Natural killer cell treated with Interleukin-12 subunit alpha and Interleukin-12 subunit beta and Interleukin-15 and Interleukin-18, amount 100 ng/mL, for 72 hours (primary cell): ENCODE data around the gene MIPEP. TPM values are rescaled to one million over a fixed set of nuclear protein-coding genes. Genes with fewer than 3 reads are reported as not detected.

Experiments used
- ATAC-seq, 2 donors: fragments of 150-1000 bp; cut with Tn5 transposase in 1 of 2; sonication (Bioruptor Pico), chemical (Tn5 transposase) in 1 of 2; 2 replicates each; pipeline ENCODE4 v1.10.0; 2021
- DNase-seq: peaks from one replicate; pipeline ENCODE4 v3.0.0; 2022; ENCODE audit warnings: low spot score
- H3K27ac Mint-ChIP-seq, 2 donors: 1 replicate in 1 of 2; 2 replicates in 1 of 2; pipeline ENCODE4 v1.8.0; 2022; ENCODE audit warnings: mixed read lengths in 2 of 2, mild to moderate bottlenecking in 1 of 2, moderate library complexity in 1 of 2
- H3K27me3 Mint-ChIP-seq, 2 donors: 1 replicate in 1 of 2; 2 replicates in 1 of 2; pipeline ENCODE4 v1.8.0; 2022; ENCODE audit warnings: mixed read lengths in 2 of 2
- H3K36me3 Mint-ChIP-seq: one replicate; pipeline ENCODE4 v1.8.0; 2022; ENCODE audit warnings: mixed read lengths
- H3K4me1 Mint-ChIP-seq, 2 donors: 1 replicate in 1 of 2; 2 replicates in 1 of 2; pipeline ENCODE4 v1.8.0; 2022; ENCODE audit warnings: low read depth in 2 of 2, mixed read lengths in 2 of 2, mild to moderate bottlenecking in 1 of 2
- H3K4me3 Mint-ChIP-seq: one replicate; pipeline ENCODE4 v1.8.0; 2022; ENCODE audit warnings: mixed read lengths
- H3K9me3 Mint-ChIP-seq: 2 replicates; pipeline ENCODE4 v1.8.0; 2022; ENCODE audit warnings: mixed read lengths
- total RNA-seq, 2 donors: library from RNA; stranded (reverse); gene quantifications; one replicate each; pipeline ENCODE4 v1.2.3, GENCODE V29; 2022

MIPEP gene
- total RNA-seq, 2 donors from 2014 or later = 12.1 to 14.5 TPM

DNA sequence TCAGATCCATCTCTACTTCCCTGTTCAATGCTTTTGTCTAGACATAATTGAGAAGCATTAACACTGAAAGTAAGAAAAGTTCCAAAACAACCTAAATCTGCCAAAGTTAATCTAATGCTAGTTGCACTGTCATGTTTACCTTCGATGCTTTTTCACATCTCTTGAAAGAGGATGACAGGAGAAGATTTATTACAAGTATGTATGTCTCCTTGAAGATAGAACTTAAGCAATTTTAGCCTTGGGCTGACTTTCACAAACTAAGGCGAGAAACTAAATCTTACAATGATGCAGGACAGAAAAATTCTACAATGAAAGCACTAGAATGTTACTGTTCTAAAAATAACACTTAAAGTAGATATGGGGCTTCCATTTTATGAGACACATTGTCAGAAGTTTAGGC lies 64.0 kb downstream of the MIPEP start:
- no peak overlapping the region for H3K4me3 Mint-ChIP-seq
- no peaks in the 10 kb centered on the region for H3K4me1 Mint-ChIP-seq
- DNase-seq (no peak), ATAC-seq (no peak)
- H3K27me3 Mint-ChIP-seq = no peaks in the 10 kb centered on the region
- H3K27ac Mint-ChIP-seq = no peak overlapping the region
- H3K9me3 Mint-ChIP-seq = no peaks in the 10 kb centered on the region
- no peaks in the 10 kb centered on the region for H3K36me3 Mint-ChIP-seq

DNA sequence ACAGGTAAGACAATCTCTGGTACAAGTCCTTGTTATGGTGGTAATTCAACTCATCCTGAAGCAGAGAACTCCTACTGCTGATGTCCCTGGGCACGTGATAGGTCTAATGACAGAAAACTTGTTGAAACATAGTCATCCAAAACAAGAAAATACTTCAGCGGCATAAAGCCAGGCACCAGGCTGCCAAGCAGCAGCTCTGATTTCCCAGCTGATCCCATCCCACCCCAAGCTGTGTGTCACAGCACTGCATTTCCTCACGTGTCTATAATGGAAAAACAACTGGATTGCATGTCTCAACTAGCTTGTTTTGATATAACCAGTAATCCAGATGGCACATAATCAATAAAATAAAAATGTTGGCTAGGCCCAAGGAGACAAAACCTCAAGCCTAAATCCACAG lies 64.8 kb downstream of the MIPEP start:
- no peaks in the 10 kb centered on the region for H3K4me1 Mint-ChIP-seq
- no peaks in the 10 kb centered on the region for H3K36me3 Mint-ChIP-seq
- no peaks in the 10 kb centered on the region for H3K27me3 Mint-ChIP-seq
- H3K27ac Mint-ChIP-seq = no peak overlapping the region
- H3K9me3 Mint-ChIP-seq = no peaks in the 10 kb centered on the region
- DNase-seq (no peak), ATAC-seq (no peak)
- H3K4me3 Mint-ChIP-seq = no peak overlapping the region

DNA sequence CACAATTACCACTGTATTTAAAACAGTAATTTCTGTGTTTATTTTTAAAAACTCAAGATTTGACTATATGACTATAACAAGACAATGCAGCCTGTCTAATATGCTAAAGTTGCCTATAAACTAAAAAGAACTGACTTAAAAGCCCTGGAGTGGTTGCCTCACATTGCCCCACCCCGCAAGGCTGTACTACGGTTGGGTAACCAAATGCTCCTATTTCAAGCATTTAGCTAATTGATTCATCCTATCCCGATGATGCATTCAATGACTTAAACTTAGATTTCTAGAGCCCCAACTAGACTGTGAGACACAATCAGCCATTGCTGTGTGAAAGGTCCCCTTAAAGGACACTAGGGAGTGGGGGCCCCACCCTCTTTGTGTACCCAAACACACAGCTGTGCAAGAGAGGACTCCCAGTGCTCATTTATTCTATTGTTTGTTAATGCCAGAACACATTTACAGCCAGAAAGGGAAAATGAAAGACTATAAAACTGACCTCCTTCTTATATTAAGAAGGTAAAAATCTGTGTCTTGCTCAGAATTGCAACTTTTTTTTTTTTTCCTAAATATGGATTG lies 66.9 kb downstream of the MIPEP start:
- ATAC-seq = no peak
- Mint-ChIP-seq H3K4me1 (peaks cover 7 to 8% of the 10 kb centered on the region in 2 donors), H3K4me3 (no peak overlapping the region), H3K27ac (no peak overlapping the region), H3K9me3 (no peaks in the 10 kb centered on the region), H3K27me3 (no peaks in the 10 kb centered on the region), H3K36me3 (no peaks in the 10 kb centered on the region)
- no peak for DNase-seq

DNA sequence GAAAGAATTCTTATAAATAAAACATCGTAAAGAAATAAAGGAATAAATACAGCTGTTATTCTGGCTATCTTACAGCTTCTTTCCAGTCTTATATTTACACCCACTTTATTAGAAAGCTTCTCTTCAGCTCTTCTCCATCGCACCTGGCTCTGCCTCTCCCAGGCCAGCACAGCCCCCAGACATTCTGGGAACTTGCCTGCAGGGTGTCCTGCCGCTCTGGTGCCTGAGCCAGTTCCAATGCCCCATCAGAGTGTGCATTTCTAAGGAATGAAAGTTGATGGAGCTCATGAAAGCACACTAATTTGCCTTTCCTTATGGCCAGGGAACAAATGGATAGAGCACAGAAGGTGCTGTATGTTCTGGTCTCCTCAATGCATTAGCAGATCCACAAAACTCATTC lies 68.7 kb downstream of the MIPEP start:
- no peak for DNase-seq
- no peaks in the 10 kb centered on the region for H3K27me3 Mint-ChIP-seq
- H3K4me3 Mint-ChIP-seq = no peak overlapping the region
- no peaks in the 10 kb centered on the region for H3K9me3 Mint-ChIP-seq
- ATAC-seq = no peak
- no peak overlapping the region for H3K27ac Mint-ChIP-seq
- H3K36me3 Mint-ChIP-seq = no peaks in the 10 kb centered on the region
- H3K4me1 Mint-ChIP-seq = peaks cover 8 to 9% of the 10 kb centered on the region in 2 donors

DNA sequence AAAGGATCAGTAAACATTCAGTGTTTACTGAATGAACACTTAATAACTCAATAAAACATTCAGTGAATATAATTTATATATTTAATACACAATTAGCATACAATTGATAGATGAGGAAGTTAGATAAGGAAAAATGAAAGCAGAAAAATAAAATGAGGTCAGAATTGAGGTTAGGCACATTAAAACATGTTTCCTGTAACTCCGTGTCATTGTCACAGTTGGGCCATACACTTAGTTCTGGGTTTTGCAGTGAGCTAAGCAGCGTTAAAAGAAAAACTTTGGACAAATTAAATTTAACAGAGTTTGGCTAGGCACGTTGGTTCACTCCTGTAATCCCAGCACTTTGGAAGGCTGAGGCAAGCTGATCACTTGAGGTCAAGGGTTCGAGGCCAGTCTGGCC lies 71.4 kb downstream of the MIPEP start:
- DNase-seq = no peak
- peak overlapping the region in 1 of 2 donors; percentile 50 for H3K27ac Mint-ChIP-seq
- no peak for ATAC-seq
- no peak overlapping the region for H3K4me3 Mint-ChIP-seq
- H3K9me3 Mint-ChIP-seq = no peaks in the 10 kb centered on the region
- H3K36me3 Mint-ChIP-seq = no peaks in the 10 kb centered on the region
- H3K27me3 Mint-ChIP-seq = no peaks in the 10 kb centered on the region
- peaks cover 8 to 9% of the 10 kb centered on the region in 2 donors for H3K4me1 Mint-ChIP-seq

DNA sequence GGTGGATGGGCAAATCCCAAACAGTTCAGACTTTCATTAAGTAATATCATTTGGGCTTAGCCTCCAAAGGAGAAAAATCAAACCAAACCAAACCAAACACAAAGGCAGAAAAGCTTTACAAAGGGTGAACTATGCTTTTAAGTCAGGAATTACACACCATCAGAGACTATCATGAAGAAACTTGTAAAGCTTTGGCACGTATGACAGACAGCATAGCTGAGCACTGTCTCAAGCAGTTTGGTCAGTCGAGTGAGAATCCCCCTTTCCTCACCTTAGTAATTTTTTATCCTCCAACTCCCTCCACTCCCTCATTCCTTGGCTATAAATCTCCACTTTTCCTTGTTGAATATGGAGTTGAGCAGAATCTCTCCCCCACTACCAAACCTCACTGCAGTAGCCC lies 72.1 kb downstream of the MIPEP start:
- H3K4me1 Mint-ChIP-seq = peaks cover 8 to 9% of the 10 kb centered on the region in 2 donors

DNA sequence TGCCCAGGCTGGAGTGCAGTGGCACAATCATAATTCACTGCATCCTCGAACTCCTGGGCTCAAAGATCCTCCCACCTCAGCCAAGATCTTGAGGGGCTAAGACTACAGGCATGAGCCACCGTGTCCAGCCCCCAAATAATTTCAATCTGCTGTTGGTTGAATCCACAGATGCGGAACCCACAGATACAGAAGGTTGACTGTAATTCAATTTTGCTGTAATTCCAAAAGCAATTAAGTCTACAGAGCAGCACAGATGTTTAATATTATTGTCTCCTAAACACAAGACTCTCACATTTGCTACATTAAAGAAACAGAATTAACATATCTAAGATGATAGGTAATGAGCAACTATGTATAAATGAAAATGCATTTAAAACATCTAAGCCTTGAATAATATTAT lies 75.6 kb downstream of the MIPEP start:
- DNase-seq (no peak), ATAC-seq (no peak)
- Mint-ChIP-seq H3K36me3 (no peaks in the 10 kb centered on the region), H3K4me3 (no peak overlapping the region), H3K4me1 (peaks cover 8 to 9% of the 10 kb centered on the region in 2 donors), H3K9me3 (no peaks in the 10 kb centered on the region), H3K27me3 (no peaks in the 10 kb centered on the region), H3K27ac (no peak overlapping the region)

More for the DNA sequence above, 72.1 kb downstream of the MIPEP start:
- Mint-ChIP-seq H3K4me3 (no peak overlapping the region), H3K9me3 (no peaks in the 10 kb centered on the region), H3K27me3 (no peaks in the 10 kb centered on the region), H3K36me3 (no peaks in the 10 kb centered on the region), H3K27ac (no peak overlapping the region)
- ATAC-seq (no peak), DNase-seq (no peak)

DNA sequence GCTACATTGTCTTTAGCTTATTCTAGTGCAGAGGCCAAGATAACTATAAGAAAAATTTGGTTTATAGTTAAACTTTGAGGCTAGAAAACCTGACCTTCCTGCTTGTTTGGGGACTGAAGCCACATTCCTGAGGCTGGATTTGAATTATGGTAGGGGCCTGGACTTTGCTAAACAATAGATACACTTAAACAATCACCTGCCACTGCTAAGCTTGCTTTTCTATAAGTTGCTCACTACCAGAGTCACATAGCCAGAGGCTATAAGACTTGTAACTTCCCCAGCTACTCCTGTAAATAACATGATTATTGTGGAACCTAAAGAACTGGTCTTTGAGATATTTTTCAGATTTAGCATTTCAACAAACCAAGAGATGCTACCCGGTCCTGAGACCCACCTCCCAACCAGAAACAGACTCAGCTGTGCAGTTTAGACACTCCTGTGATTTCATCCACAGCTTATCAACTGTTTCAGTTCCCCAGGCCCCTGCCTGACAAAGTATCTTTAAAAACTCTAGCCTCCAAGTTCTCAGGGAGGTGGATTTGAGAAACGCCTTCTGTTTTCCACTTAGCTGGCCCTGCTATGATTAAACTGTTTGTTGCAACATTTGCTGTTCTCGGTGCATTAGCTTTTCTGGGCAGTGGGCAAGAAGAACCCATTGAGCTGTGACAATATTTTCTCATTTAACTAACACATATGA lies 77.7 kb downstream of the MIPEP start:
- H3K4me1 Mint-ChIP-seq = no peaks in the 10 kb centered on the region
- no peaks in the 10 kb centered on the region for H3K36me3 Mint-ChIP-seq
- no peaks in the 10 kb centered on the region for H3K9me3 Mint-ChIP-seq
- no peaks in the 10 kb centered on the region for H3K27me3 Mint-ChIP-seq
- no peak overlapping the region for H3K4me3 Mint-ChIP-seq
- no peak for DNase-seq
- H3K27ac Mint-ChIP-seq = no peak overlapping the region
- no peak for ATAC-seq

DNA sequence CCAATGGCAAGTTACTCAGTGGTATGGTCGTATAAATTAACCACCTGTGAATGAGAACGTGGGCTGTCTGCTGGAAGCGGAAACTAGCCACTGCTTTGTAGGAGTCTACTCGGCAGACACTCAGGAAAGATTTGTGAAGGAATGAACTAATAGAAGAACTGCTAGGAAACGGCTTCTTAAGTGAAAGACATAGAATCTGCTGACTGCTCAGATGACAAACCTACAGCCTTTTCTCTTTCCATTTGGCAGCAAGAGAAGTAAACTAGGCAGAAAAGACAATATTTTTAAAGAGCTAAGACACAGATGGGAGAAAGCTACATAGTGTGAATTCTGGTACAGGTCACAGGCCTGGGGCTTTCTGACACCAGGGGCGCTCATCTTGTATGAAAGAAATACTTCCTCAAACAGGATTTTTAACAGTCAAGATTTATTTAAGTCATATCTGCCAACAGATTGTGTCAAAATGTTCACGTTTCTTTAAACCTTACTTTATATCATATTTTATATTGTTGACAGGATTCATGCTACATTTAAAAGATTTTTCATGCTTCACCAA lies 78.4 kb downstream of the MIPEP start:
- Mint-ChIP-seq H3K36me3 (no peaks in the 10 kb centered on the region), H3K27ac (no peak overlapping the region), H3K9me3 (no peaks in the 10 kb centered on the region), H3K4me3 (no peak overlapping the region), H3K4me1 (no peaks in the 10 kb centered on the region), H3K27me3 (no peaks in the 10 kb centered on the region)
- no peak for ATAC-seq
- DNase-seq = no peak

DNA sequence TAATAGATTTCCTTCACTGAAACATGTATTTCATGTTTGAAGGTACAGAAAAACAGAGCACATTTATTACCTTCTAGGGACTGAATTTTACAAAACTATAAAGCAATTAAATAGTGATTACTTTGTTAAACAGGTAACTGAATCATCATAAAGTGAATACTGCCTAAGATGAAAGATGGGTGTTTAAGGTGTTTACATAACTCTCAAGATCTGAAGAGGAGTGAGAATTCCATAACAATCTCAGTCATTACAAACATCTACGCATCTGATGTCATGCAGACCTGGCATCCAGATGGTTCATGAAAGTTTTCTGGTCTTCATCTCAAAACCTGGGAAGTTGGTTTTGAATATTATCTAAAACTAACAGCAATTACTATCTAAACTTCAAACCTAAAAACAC lies 80.4 kb downstream of the MIPEP start:
- no peaks in the 10 kb centered on the region for H3K9me3 Mint-ChIP-seq
- DNase-seq (no peak), ATAC-seq (no peak)
- H3K27me3 Mint-ChIP-seq = no peaks in the 10 kb centered on the region
- H3K27ac Mint-ChIP-seq = no peak overlapping the region
- no peaks in the 10 kb centered on the region for H3K4me1 Mint-ChIP-seq
- no peak overlapping the region for H3K4me3 Mint-ChIP-seq
- no peaks in the 10 kb centered on the region for H3K36me3 Mint-ChIP-seq

DNA sequence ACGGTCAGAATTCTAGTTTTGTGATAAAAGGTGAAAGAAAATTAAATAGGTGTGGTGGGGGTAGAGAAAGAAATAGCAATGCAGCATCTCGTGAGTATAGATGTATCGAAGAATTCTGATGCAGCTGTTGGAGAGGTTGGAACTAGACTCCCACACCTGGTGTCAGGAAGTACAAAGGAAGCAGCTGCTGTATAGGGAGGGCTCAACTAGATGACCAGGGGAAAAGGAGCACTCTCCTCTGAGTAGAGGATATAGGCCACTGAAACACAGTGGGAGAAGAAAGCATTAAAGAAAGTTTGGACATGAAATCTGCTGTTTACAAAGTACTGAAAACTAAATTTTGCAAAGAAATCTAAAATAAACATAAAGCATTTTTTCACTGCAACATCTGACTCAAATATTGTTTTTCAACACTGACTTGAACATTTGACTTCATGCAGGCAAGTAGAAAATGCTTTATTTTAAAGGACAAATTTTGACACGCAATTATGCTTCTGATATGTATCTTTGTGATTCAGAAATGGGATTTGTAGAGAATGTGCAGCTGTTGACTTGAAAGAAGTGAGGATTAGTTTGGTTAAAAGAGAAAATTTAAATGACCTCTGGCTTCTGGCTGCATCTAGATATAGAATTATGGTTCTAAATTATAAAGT lies 82.2 kb downstream of the MIPEP start:
- Mint-ChIP-seq H3K4me1 (no peaks in the 10 kb centered on the region), H3K4me3 (no peak overlapping the region), H3K9me3 (no peaks in the 10 kb centered on the region), H3K36me3 (no peaks in the 10 kb centered on the region), H3K27ac (no peak overlapping the region), H3K27me3 (no peaks in the 10 kb centered on the region)
- ATAC-seq (no peak), DNase-seq (no peak)

DNA sequence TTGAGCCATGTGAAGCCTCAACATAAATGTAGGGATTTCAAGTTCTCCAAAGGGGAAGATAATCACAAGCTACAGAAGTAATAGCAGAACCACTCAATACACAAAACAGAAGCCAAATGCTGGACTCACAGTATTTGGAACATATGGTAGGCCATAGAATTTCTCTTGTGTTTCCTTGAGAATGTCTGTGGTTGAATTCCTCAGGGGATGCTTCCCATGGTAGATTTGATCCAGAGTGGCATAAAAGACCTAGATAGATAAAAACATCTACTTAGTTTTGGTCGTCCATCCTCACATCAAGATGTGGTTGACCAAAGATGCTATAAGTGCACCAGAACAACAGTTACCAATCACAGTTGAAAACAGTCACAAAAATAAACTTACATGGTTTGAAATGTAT lies 83.4 kb downstream of the MIPEP start:
- Mint-ChIP-seq H3K4me1 (no peaks in the 10 kb centered on the region), H3K9me3 (no peaks in the 10 kb centered on the region), H3K27me3 (no peaks in the 10 kb centered on the region), H3K27ac (no peak overlapping the region), H3K36me3 (no peaks in the 10 kb centered on the region), H3K4me3 (no peak overlapping the region)
- no peak for ATAC-seq
- DNase-seq = no peak

DNA sequence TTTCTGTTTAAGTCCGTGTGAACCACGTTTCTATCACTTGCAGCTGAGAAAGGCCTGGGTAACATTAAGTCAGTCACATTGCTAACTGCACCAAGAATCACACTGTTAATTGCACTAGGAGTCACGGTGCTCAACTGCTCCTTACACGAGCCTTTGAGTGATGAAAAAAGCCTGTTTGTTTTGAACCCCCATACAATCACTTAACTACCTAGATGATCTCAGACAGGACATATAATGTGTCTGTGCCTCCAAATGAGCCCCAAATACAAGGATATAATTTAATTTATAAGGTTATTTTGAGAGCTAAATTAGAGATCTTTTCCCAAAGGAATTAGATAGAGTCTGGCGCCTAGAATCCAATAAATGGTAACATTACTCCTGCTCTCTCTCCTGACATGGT lies 84.1 kb downstream of the MIPEP start:
- ATAC-seq (no peak), DNase-seq (no peak)
- Mint-ChIP-seq H3K36me3 (no peaks in the 10 kb centered on the region), H3K9me3 (no peaks in the 10 kb centered on the region), H3K27me3 (no peaks in the 10 kb centered on the region), H3K27ac (no peak overlapping the region), H3K4me1 (no peaks in the 10 kb centered on the region), H3K4me3 (no peak overlapping the region)

DNA sequence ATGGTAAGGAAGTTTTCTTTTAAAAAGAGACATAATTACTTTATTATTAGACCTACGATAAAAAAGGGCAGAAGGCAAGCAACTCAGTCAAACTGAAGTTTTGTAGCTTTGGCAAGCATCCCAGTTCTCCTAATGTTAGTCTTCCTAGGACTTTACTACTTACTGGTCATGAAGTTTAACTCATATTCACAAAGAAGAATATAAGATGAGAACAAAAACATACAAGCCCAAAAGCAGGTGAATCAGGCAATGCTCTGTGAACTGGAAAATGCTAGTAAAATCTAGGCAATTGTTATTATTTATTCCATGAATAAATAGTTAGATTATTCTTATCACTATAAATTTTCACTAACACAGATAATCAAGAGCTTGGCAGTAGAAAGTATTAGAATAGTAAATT lies 85.0 kb downstream of the MIPEP start:
- H3K4me1 Mint-ChIP-seq = no peaks in the 10 kb centered on the region
- DNase-seq (no peak), ATAC-seq (no peak)
- H3K4me3 Mint-ChIP-seq = no peak overlapping the region
- no peaks in the 10 kb centered on the region for H3K27me3 Mint-ChIP-seq
- H3K9me3 Mint-ChIP-seq = no peaks in the 10 kb centered on the region
- no peak overlapping the region for H3K27ac Mint-ChIP-seq
- H3K36me3 Mint-ChIP-seq = no peaks in the 10 kb centered on the region
